HG03064 (cell line): Measurements from ENCODE around the gene SPACA7.

Experiments used
- ATAC-seq: cut with Tn5 transposase; IDR thresholded peaks from one replicate; pipeline ENCODE4 v1.9.1; 2021; ENCODE audit warnings: low read depth; ENCODE audit not compliant: unreplicated experiment

The SPACA7 gene

GRCh38 chr13:112456138-112457056, 80.2 kb downstream of the SPACA7 start:
- ATAC-seq = no peak

GRCh38 chr13:112457081-112457480, 80.9 kb downstream of the SPACA7 start:
- no peak for ATAC-seq

GRCh38 chr13:112457485-112457884, 81.3 kb downstream of the SPACA7 start:
- no peak for ATAC-seq

- no peak for ATAC-seq
Observed at GRCh38 chr13:112462408-112462807, 86.3 kb downstream of the SPACA7 start.

GRCh38 chr13:112464720-112465119, 88.6 kb downstream of the SPACA7 start:
- ATAC-seq = no peak

- ATAC-seq = no peak
Observed at GRCh38 chr13:112465251-112466131, 89.3 kb downstream of the SPACA7 start.

- ATAC-seq = no peak
Observed at GRCh38 chr13:112466132-112467058, 90.2 kb downstream of the SPACA7 start.

GRCh38 chr13:112467236-112467635, 91.1 kb downstream of the SPACA7 start:
- ATAC-seq = no peak

GRCh38 chr13:112468069-112468468, 91.9 kb downstream of the SPACA7 start:
- no peak for ATAC-seq

- ATAC-seq = no peak
Observed at GRCh38 chr13:112469071-112469745, 93.1 kb downstream of the SPACA7 start.

- no peak for ATAC-seq
Observed at GRCh38 chr13:112473818-112474217, 97.7 kb downstream of the SPACA7 start.

- no peak for ATAC-seq
Observed at GRCh38 chr13:112474869-112475268, 98.7 kb downstream of the SPACA7 start.

GRCh38 chr13:112475889-112476288, 99.7 kb downstream of the SPACA7 start:
- no peak for ATAC-seq

GRCh38 chr13:112477070-112477619, 101.0 kb downstream of the SPACA7 start:
- ATAC-seq = no peak

- ATAC-seq = no peak
Observed at GRCh38 chr13:112479389-112479788, 103.2 kb downstream of the SPACA7 start.

GRCh38 chr13:112481458-112481857, 105.3 kb downstream of the SPACA7 start:
- no peak for ATAC-seq

- ATAC-seq = no peak
Observed at GRCh38 chr13:112483299-112483698, 107.1 kb downstream of the SPACA7 start.
